PC-3 (cell line): ENCODE measurements around the gene MPO.

Experiments
- EZH2 ChIP-seq: fragments of 300-600 bp; sonication (generic); IDR thresholded peaks from one replicate; pipeline ENCODE4 v1.6.1; 2017; ENCODE audit warnings: antibody characterized with exemption, mild to moderate bottlenecking, low read length; ENCODE audit not compliant: unreplicated experiment
- TF ChIP-seq, protein P1 (sequence below): fragments of 300-600 bp; sonication (generic); conservative IDR thresholded peaks from 2 replicates; pipeline ENCODE4 v1.5.1; 2017; ENCODE audit warnings: antibody characterized with exemption, low read depth, mild to moderate bottlenecking, low read length

DNA sequence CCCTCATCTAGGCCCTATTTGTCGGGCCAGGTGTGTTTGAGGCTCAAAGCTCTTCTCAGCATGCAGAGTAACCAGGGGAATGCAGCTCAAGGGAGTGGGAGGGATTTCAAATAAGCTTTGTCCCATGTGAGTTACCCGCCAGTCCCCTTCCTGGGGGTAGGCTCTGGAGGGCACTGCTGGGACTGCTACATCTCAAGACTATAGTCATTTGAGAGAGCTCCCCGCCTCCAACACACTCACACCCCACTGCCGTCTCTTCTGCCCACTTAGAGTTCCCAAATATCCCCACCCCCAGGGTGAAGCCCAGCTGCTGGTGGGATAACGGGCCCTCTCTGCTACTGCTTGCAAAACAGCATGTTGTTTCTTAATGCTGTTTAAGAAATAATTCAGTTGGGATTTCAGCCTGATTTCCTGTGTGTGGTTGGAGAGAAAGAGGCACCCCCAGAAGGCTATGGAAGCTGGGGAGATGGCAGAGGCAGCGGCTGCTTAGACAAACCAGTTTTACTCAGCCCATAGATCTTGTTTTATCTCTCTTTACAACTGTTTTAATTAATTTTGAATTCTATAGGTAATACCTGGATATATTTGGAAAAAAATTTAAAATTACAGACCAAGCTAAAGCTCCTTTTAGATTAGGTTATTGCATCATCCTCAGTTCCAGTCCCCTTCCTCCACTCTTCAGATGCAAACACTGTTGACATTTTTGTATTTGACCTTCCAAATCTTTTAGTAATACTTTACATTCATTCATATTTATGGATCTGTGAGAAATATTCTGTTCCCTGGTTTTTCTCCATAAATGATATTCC is 4.1 kb upstream of the MPO start:
- TF ChIP-seq, protein P1, sequence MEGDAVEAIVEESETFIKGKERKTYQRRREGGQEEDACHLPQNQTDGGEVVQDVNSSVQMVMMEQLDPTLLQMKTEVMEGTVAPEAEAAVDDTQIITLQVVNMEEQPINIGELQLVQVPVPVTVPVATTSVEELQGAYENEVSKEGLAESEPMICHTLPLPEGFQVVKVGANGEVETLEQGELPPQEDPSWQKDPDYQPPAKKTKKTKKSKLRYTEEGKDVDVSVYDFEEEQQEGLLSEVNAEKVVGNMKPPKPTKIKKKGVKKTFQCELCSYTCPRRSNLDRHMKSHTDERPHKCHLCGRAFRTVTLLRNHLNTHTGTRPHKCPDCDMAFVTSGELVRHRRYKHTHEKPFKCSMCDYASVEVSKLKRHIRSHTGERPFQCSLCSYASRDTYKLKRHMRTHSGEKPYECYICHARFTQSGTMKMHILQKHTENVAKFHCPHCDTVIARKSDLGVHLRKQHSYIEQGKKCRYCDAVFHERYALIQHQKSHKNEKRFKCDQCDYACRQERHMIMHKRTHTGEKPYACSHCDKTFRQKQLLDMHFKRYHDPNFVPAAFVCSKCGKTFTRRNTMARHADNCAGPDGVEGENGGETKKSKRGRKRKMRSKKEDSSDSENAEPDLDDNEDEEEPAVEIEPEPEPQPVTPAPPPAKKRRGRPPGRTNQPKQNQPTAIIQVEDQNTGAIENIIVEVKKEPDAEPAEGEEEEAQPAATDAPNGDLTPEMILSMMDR, result no peak
- TF ChIP-seq EZH2, result no peak
